ENCODE data around the gene CHD6.

Gene CHD6

GRCh38 chr20:41403604-41404003 lies 214.6 kb downstream of the CHD6 start:
- Mint-ChIP-seq H3K4me3 (no peak overlapping the region), H3K4me1 (ENCODE audit: low read depth) (peaks cover 14% of the 10 kb centered on the region), H3K9me3 (no peaks in the 10 kb centered on the region), H3K27ac (no peak overlapping the region), H3K27me3 (ENCODE audit: low read depth) (no peaks in the 10 kb centered on the region), H3K36me3 (ENCODE audit: low read depth) (peaks cover 20% of the 10 kb centered on the region)

GRCh38 chr20:41398408-41398807 lies 219.8 kb downstream of the CHD6 start:
- H3K9me3 Mint-ChIP-seq = no peaks in the 10 kb centered on the region
- peaks cover 2% of the 10 kb centered on the region for H3K36me3 Mint-ChIP-seq (ENCODE audit: low read depth)
- H3K27ac Mint-ChIP-seq = no peak overlapping the region
- H3K4me1 Mint-ChIP-seq (ENCODE audit: low read depth) = no peaks in the 10 kb centered on the region
- no peaks in the 10 kb centered on the region for H3K27me3 Mint-ChIP-seq (ENCODE audit: low read depth)
- no peak overlapping the region for H3K4me3 Mint-ChIP-seq

- Mint-ChIP-seq H3K27me3 (ENCODE audit: low read depth) (no peaks in the 10 kb centered on the region), H3K4me3 (no peak overlapping the region), H3K27ac (no peak overlapping the region), H3K36me3 (ENCODE audit: low read depth) (no peaks in the 10 kb centered on the region), H3K9me3 (no peaks in the 10 kb centered on the region), H3K4me1 (ENCODE audit: low read depth) (no peaks in the 10 kb centered on the region)
These were observed 222.2 kb downstream of the CHD6 start for GRCh38 chr20:41395667-41396664.

- no peak overlapping the region for H3K27ac Mint-ChIP-seq
These were observed 223.1 kb downstream of the CHD6 start for GRCh38 chr20:41394931-41395666.

GRCh38 chr20:41394081-41394480 lies 224.1 kb downstream of the CHD6 start:
- Mint-ChIP-seq H3K9me3 (no peaks in the 10 kb centered on the region), H3K36me3 (ENCODE audit: low read depth) (no peaks in the 10 kb centered on the region), H3K27ac (no peak overlapping the region), H3K4me1 (ENCODE audit: low read depth) (no peaks in the 10 kb centered on the region), H3K27me3 (ENCODE audit: low read depth) (no peaks in the 10 kb centered on the region), H3K4me3 (no peak overlapping the region)

More at GRCh38 chr20:41394931-41395666, 223.1 kb downstream of the CHD6 start:
- Mint-ChIP-seq H3K4me1 (ENCODE audit: low read depth) (no peaks in the 10 kb centered on the region), H3K36me3 (ENCODE audit: low read depth) (no peaks in the 10 kb centered on the region), H3K4me3 (no peak overlapping the region), H3K27me3 (ENCODE audit: low read depth) (no peaks in the 10 kb centered on the region), H3K9me3 (no peaks in the 10 kb centered on the region)

GRCh38 chr20:41393705-41394066 lies 224.5 kb downstream of the CHD6 start:
- no peaks in the 10 kb centered on the region for H3K4me1 Mint-ChIP-seq (ENCODE audit: low read depth)
- no peaks in the 10 kb centered on the region for H3K36me3 Mint-ChIP-seq (ENCODE audit: low read depth)
- no peaks in the 10 kb centered on the region for H3K27me3 Mint-ChIP-seq (ENCODE audit: low read depth)
- no peak overlapping the region for H3K27ac Mint-ChIP-seq
- H3K4me3 Mint-ChIP-seq = no peak overlapping the region
- H3K9me3 Mint-ChIP-seq = no peaks in the 10 kb centered on the region

GRCh38 chr20:41392871-41393704 lies 225.1 kb downstream of the CHD6 start:
- peaks cover 3% of the 10 kb centered on the region for H3K27me3 Mint-ChIP-seq (ENCODE audit: low read depth)
- no peaks in the 10 kb centered on the region for H3K4me1 Mint-ChIP-seq (ENCODE audit: low read depth)
- no peak overlapping the region for H3K27ac Mint-ChIP-seq
- H3K36me3 Mint-ChIP-seq (ENCODE audit: low read depth) = no peaks in the 10 kb centered on the region
- H3K4me3 Mint-ChIP-seq = no peak overlapping the region
- no peaks in the 10 kb centered on the region for H3K9me3 Mint-ChIP-seq

GRCh38 chr20:41392295-41392694 lies 225.9 kb downstream of the CHD6 start:
- Mint-ChIP-seq H3K9me3 (no peaks in the 10 kb centered on the region), H3K27ac (no peak overlapping the region), H3K36me3 (ENCODE audit: low read depth) (no peaks in the 10 kb centered on the region), H3K4me1 (ENCODE audit: low read depth) (no peaks in the 10 kb centered on the region), H3K27me3 (ENCODE audit: low read depth) (peaks cover 6% of the 10 kb centered on the region), H3K4me3 (no peak overlapping the region)

- no peaks in the 10 kb centered on the region for H3K9me3 Mint-ChIP-seq
- H3K4me3 Mint-ChIP-seq = no peak overlapping the region
- H3K36me3 Mint-ChIP-seq (ENCODE audit: low read depth) = no peaks in the 10 kb centered on the region
- no peak overlapping the region for H3K27ac Mint-ChIP-seq
- peaks cover 6% of the 10 kb centered on the region for H3K27me3 Mint-ChIP-seq (ENCODE audit: low read depth)
- no peaks in the 10 kb centered on the region for H3K4me1 Mint-ChIP-seq (ENCODE audit: low read depth)
These were observed 226.6 kb downstream of the CHD6 start for GRCh38 chr20:41391587-41392001.

- Mint-ChIP-seq H3K4me1 (ENCODE audit: low read depth) (no peaks in the 10 kb centered on the region), H3K9me3 (no peaks in the 10 kb centered on the region), H3K27me3 (ENCODE audit: low read depth) (peaks cover 6% of the 10 kb centered on the region), H3K36me3 (ENCODE audit: low read depth) (no peaks in the 10 kb centered on the region), H3K27ac (no peak overlapping the region), H3K4me3 (no peak overlapping the region)
These were observed 227.3 kb downstream of the CHD6 start for GRCh38 chr20:41390889-41391288.

GRCh38 chr20:41387444-41387851 lies 230.7 kb downstream of the CHD6 start:
- Mint-ChIP-seq H3K27me3 (ENCODE audit: low read depth) (peaks cover 15% of the 10 kb centered on the region), H3K9me3 (no peaks in the 10 kb centered on the region), H3K36me3 (ENCODE audit: low read depth) (no peaks in the 10 kb centered on the region), H3K4me1 (ENCODE audit: low read depth) (no peaks in the 10 kb centered on the region), H3K27ac (no peak overlapping the region), H3K4me3 (no peak overlapping the region)

GRCh38 chr20:41386502-41387427 lies 231.4 kb downstream of the CHD6 start:
- no peak overlapping the region for H3K4me3 Mint-ChIP-seq
- H3K36me3 Mint-ChIP-seq (ENCODE audit: low read depth) = no peaks in the 10 kb centered on the region
- H3K27ac Mint-ChIP-seq = no peak overlapping the region
- peaks cover 15% of the 10 kb centered on the region for H3K27me3 Mint-ChIP-seq (ENCODE audit: low read depth)
- H3K9me3 Mint-ChIP-seq = no peaks in the 10 kb centered on the region
- H3K4me1 Mint-ChIP-seq (ENCODE audit: low read depth) = no peaks in the 10 kb centered on the region

GRCh38 chr20:41382791-41383305 lies 235.3 kb downstream of the CHD6 start:
- Mint-ChIP-seq H3K4me3 (no peak overlapping the region), H3K36me3 (ENCODE audit: low read depth) (no peaks in the 10 kb centered on the region), H3K27me3 (ENCODE audit: low read depth) (peaks cover 35% of the 10 kb centered on the region), H3K9me3 (no peaks in the 10 kb centered on the region), H3K27ac (no peak overlapping the region), H3K4me1 (ENCODE audit: low read depth) (peaks cover 5% of the 10 kb centered on the region)

All from T-helper 1 cell treated with Interleukin-12 subunit alpha and Interleukin-12 subunit beta and Interleukin-4 antibody, amounts not matched to agents 30 μg/mL and 1 μg/mL, for 36 hours (primary cell).